Central memory CD4-positive, alpha-beta T cell (primary cell): ENCODE measurements around the gene LAMTOR5.
"Not testable (repeated sequence)": the region's sequence is repeated elsewhere in the genome, so short reads cannot be mapped to it uniquely, and the experiment has no call there.

Experiments
- DNase-seq: peaks from one replicate; pipeline ENCODE4 v3.0.0; 2022
- total RNA-seq, 3 experiments: gene quantifications; one replicate each; lab custom pipeline; 2026; lab: John Stamatoyannopoulos, UW

Gene LAMTOR5
- total RNA-seq: 29.9 to 58.9 (median 41.9) reads per million in 3 experiments

DNA sequence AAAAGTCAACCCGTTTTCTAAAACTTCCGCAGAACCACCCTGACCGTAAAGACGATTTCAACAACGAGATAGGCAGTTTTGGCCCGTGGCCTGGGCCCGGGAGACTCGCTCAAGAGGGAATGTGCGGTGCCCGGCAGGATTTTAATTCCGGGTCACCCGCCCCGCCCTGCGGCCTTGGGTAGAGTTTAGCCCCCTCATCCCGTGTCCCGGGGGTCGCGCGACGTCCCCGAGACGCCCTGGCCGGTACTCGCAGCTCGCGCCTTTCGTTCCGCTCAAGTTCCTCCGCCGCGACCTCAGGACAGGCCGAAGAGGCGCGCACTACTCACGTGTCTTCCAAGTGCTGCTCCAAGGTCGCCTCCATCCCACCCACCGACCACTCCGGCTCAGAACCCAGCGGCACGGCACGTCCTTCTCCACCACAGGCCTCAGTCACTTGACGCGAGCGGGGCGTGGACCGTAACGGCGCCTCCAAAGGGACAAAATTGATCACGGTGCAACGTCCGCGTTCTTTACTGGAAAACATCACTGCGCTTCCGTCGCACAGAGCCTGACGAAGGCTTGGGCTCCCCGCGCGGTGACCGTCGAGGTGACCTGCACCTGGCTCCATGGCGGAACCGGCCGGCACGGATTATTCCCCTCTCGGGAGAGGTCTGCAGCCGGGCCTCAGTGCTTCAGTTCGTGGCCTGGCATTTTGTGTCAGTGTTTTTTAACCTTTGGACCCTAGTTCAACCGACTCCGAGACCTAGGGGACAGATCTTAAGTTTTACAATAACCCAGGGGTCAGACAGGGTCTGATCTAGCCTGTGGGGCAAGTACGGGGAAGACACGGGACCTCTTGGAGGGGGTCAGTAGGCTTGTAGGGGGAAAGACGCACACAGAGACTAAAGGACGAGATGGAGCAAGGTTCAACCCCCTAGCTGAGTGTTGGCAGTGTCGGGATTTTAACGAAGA lies at the start of gene LAMTOR5:
Gene LAMTOR5 (minus strand): TSS at position 435 of the 951 bp plus-strand sequence. CDS start 74 bp downstream, at position 361.
- peak; percentile 88 for DNase-seq

DNA sequence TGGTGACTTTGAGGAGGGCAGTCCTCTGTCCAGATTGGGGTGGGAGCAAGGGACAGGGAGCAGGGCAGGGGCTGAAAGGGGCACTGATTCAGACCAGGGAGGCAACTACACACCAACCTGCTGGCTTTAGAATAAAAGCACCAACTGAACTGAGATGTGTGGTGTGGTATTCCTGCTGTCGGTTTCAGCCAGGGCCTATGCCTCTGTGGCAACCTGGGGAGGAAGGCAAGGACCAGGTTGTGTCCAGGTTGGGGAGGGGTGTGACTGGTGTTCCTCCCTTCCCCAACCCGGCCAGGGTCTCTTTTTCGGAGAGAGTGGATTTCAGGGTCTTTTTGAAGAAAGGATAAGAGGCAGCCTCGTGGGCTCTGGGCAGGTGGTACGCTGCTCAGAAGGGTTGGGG lies 49.7 kb upstream of the LAMTOR5 start:
- DNase-seq: no peak

DNA sequence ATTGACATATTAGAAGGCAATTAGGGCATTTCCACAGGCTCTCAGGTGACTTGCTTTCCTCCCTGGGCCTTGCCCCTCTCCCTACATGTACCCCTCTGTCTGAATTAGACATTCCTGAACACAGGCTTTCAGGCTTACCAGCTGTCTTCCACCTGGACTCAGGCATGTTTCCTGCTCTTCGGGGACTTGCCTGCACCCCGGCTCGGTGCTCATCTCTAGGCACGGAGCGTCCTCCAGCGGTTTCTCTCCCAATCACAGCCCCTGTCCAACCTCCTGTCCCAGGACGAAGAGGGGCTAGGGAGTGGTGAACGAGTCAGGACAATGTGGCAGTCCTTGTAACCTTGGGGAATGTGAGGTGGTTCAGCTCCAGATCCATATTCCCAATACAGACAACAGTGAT lies 47.7 kb upstream of the LAMTOR5 start:
- no peak for DNase-seq

DNA sequence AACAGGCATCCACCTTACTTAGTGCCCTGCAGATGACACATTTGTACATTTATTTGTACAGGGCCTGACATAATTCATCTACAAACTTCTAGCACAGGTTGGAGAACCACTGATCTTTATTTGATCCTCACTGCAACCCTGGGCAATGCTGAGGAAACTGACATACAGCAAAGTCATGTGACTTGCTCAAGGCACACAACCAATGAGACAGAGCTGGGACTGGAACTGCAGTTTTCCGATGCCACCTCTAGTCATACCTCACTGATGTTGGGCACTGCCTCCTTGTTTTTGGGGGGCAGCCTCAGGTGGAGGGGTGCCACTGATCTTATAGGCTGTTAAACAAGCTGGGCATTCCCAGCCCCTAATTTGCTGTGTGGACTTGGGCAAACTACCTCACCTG lies 46.8 kb upstream of the LAMTOR5 start:
- no peak for DNase-seq

DNA sequence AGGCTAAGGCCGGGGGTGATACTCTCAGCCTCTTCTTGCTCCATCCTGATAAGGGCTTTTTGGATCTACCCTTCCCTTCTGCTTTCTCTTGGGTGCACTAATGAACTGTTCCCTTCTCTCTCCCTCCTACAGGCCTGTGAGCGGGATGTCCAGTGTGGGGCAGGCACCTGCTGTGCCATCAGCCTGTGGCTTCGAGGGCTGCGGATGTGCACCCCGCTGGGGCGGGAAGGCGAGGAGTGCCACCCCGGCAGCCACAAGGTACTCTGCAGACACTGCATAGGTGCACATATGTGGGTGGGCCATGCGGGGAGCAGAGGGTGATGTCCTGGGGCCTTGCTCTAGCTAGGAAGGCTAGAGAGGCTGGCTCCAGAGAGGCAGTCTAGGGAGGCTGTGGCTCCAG lies 46.3 kb upstream of the LAMTOR5 start:
- no peak for DNase-seq

DNA sequence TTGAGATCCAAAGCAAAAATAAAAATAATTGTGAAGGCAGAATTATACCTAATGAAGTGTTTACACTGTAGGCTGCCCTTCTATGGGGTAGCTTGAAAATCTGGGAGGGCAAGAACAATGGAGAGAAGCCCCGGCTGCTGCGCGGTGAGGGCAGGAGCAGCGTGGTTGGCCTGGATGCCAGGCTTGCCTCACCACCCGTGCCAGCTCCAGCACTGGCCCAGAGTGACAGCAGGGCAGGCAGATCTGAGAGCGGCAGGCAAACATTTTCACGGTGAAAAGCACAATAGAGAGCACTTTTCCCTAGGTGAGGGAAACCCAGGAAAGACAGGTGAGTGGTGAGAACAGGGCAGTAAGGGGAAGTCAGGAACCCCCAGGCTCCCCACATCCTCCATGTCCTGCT lies 44.8 kb upstream of the LAMTOR5 start:
- DNase-seq: no peak

DNA sequence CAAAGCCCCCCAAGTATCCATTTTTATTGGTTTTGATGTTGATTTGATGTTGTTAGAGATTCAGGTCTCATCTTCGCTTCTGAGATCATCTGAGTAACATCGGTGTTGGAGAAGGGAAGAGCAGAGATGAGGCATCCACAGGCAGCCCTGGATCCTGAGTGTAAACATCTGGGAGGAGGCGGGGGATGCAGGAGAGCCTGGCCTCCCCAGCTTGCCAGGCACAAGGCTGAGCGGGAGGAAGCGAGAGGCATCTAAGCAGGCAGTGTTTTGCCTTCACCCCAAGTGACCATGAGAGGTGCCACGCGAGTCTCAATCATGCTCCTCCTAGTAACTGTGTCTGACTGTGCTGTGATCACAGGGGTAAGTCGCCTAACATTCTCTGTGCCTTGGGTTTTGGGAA lies 43.4 kb upstream of the LAMTOR5 start, which contains the start of gene PROK1:
Gene PROK1 (plus strand): TSS at position 221 of the 400 bp plus-strand sequence. CDS start 68 bp downstream, at position 289.
- no peak for DNase-seq

DNA sequence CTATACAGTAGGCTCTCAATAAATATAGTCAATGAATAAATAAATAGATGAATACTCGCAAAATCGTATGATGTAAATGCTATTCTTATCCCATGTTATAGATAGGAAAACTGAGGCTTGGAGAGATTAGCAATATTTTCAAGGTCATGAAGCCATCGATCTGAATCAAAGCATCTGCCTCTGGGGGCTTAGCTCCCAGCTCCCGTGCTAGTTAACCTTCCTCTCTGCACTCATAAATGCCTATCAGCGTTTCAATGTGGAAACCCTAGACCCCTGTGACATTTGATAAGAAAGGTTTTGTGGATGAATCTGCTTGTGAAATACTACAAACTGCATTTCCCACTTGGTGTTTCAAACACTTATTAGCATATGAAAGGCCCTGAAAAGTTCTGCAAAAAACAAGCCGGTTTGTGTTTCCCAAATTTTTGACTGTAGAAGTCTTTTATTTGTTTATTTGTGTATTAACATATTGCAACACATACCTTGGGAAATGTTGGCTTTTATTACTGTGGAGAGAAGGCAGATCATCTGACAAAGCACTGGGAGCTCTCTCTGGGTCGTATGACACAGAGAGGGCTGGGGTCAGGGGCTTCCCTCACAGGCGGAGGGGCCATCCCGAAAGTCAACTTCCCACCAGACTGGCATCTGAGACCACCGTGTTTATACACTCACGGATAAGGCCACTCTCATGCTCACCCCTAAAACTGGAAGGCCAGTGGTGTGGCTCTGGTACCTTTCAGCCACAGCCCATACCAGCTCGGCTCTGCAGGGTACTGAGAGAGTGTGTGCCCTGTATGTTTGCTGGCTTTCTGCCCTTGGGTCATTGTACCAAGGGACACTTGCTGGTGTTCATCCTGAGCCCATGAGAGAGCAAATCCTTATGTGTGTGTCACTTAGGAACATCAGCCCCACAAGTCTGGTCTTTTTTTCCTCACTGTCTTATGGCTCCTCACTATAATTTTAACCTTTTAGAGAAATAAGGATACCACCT lies 42.5 kb upstream of the LAMTOR5 start:
- no peak for DNase-seq

DNA sequence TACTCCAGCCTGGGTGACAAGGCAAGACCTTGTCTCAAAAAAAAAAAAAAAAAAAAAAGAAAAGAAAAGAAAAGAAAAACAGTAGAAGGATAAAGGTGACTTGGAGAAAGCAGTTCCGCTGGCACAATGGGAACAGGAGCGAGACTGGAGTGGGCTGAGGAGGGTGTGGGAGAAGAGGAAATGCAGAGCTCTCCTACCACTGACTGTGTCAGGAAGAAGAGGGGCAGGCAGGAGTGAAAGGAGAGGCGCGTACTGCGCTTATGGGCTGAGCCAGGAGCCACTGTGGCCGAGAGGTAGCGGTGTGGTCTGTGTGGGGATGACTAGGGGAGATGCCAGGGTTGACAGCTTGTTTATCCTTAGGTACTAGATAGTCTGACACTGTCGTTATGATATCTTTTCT lies 37.1 kb upstream of the LAMTOR5 start:
- no peak for DNase-seq

DNA sequence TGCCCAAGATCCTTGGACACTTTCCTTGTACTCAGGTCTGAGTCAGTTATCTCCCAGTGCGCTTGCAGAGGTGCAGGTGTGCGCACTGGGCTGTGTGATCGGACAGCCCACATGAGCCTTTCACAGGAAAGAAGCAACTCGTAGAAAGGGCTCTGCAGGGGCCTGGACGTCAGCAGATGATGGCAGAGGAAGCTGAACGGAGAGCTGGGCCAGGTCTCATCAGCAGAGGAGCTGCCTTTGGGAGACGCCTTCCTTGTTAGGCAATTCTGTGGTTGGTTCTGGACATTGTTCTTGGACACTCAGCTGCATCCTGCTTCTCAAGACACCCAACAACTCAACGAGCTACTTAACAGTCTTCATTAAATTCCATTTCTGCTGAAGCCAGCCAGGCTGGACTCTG lies 36.0 kb upstream of the LAMTOR5 start:
- no peak for DNase-seq

DNA sequence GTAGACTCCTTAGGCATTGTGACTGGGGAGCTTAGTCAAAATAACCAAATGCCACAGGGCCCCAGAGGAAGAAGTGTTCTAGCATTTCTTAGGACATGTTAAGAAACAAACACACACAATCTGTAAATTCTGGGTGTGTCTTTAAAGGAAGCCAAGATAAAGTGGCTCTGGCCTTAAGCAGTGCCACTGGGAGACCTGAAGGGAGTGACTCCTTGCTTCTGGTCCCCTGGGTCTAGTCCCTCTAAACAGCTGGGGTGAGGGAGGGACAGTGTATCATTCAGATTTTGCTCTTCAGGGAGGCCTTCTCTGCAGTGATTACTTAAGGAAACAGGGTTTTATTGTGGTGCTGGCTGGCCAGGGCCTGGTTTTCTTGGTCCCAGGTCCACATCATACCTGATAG lies 34.4 kb upstream of the LAMTOR5 start:
- no peak for DNase-seq

DNA sequence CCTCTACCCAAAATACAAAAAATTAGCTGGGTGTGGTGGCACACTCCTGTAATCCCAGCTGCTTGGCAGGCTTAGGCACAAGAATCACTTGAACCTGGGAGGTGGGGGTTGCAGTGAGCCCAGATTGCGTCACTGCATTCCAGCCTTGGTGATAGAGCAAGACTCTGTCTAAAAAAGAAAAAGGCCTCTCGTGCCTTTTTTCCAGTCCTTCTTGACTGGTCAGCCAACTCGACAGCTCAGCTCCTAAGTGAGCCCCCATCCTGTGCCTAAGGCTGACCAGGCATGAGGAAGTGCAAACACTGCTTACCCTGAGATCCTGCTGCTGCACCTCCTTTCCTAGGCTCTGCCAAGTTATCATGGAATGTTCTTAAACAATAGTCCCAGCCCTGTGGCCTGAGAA lies 33.4 kb upstream of the LAMTOR5 start:
- no peak for DNase-seq

DNA sequence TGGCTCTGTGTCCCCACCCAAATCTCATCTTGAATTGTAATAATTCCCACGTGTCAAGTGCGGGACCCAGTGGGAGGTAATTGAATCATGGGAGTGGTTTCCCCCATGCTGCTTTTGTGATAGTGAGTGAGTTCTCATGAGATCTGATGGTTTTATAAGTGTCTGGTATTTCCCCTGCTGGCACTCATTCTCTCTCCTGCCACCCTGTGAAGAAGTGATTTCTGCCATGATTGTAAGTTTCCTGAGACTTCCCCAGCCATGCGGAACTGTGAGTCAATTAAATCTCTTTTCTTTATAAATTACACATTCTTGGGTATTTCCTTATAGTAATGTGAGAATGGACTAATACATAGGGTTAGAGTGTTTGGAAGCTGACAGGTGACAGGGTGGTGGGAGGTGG lies 32.4 kb upstream of the LAMTOR5 start:
- not testable (repeated sequence) for DNase-seq

DNA sequence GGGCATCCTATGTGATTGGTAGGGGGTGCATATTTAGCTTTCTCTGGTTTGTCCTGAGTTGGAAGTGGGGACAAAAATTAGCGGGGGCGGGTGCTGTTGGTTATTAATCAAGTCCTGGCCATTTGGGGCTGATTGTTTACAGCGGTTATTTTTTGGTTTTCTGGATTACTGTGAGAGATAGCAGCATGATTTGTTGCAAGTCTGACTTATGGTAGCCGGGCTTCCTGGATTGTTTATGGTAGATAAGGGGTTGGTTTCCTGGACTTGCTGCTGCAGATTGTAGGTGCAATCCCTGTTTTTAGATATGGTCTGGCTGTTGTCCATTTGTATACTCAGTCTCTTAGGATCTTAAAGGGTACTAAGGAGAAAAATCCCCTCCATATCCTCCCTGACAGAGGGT lies 31.4 kb upstream of the LAMTOR5 start:
- no peak for DNase-seq

DNA sequence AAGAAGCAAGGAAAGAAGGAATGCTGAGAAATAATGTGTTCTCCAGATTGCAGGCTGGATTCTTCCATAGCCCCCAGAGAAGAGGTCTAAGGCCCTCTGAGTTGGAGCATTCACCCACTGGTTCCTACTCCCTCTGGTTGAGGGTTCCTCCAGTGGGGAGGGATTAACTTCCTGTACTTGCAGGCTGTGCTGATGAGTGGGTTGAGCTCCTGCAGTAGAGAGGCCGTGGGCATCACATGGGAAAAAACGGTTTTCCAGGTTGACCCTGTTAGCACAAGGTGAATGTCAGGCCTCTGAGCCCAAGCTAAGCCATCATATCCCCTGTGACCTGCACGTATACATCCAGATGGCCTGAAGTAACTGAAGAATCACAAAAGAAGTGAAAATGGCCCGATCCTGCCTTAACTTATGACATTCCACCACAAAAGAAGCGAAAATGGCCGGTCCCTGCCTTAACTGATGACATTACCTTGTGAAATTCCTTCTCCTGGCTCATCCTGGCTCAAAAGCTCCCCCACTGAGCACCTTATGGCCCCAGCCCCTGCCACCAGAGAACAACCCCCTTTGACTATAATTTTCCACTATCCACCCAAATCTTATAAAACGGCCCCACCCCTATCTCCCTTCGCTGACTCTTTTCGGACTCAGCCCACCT lies 30.3 kb upstream of the LAMTOR5 start:
- not testable (repeated sequence) for DNase-seq

DNA sequence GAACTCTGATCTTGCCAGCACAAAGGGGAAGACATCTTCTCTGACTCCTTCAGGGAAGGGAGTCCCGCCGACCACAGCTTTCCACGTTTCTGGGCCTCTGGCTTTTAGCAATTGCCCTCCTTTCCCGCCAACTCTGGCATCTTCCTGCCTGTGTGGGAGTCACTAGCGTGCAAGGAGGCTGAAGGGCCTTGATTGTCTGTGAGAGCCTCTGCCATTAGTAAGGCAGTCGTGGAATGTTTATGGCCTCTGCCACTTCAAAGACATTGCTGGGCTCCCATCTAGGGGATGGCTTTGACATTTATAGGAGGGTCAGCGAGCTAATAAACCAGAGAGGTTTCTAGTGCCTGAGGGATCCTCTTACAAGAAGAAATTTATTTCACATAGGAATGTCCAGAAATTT lies 29.1 kb upstream of the LAMTOR5 start:
- no peak for DNase-seq

DNA sequence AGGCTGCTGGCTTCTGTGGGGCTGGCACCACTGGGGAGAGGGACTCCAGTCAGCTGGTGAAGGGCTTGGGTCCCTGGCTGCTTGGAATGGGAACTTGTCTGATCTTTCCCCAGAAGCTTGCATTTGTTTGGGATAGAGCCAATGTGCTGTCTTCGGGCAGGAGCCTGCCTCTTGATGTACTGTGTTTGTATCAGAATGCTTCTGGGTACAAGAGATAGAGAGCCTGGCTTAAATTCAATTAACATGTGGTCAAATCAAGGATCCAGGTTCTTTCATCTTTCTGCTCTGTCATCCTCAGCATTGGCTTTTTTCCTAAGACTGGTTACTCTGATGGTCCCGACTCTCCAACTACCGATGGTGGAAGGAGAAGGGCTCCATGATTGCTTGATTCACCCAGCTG lies 27.5 kb upstream of the LAMTOR5 start:
- DNase-seq: no peak

DNA sequence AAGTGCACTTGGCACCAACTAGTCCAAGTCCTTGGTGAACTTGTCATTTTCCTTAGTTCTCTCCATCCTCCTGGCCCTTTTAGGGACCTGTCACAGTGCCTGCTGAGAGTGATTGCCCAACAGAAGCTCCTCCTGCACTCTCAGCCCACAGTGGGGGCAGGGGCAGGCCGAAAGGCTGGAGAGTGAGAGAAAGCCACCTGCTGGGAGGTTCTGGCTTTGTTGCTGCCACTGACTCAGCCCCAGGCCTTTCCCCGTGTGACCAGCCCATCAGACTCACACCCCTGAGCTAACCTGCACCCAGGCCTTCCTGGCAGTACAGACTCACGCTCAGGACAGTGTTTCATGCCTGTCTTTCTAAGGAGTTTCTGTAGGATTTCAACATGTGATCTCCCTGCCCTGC lies 26.3 kb upstream of the LAMTOR5 start:
- DNase-seq: no peak

DNA sequence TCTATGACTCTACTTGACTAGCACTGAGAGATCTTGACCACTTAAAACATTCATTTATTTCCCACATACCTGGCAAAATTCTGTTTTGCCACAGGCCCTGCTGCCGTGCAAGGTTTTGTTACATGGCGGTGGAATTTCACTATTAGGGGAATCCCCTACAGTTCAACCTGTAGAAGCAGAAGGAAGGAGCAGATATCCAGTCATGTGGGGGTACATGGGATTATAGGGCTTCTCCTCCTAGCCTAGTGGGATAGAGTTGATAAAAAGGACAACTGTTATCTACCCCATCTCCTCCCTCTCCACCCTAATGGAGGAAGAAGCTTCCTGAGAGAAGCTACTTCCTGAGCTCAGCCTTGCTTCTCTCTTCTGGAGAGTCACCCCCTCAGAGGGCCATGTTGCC lies 25.7 kb upstream of the LAMTOR5 start:
- no peak for DNase-seq

DNA sequence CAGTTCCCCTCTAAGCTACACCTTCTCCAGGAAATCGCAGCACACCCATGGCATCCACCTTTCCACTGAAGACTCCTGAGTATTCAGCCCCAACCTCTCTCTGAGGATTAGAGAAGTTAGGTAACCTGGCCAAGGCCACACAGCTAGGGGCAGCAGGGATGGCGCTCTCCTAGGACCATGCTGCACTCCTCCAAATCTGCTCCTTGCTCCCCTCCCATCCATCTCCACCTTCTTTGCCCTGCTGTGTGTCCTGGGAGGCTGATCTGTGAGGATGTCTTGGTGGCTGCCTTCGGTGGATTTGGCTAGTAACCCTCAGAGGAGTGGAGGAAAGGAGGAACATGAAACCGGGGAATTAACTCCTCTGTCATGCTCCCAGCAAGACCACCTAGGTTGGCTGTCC lies 23.4 kb upstream of the LAMTOR5 start:
- no peak for DNase-seq

DNA sequence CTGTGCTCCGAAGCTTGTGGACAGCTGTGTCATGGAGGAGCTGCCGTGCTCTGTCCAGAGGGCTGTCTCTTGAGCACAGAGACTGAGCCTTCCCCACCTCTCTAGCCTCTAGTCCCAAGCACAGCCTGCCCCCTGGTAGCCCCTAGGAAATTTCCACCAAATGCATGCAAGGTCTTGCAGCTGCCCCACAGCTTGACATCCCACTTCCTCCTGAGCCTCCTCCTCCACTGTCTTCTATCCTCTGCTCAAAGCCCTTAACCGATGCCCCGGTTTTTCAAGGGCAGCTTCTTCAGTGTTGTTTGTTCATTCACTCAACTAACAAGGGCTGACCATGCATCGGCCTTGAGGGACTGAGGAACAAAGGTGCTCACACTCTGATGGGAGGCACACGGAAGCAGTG lies 22.9 kb upstream of the LAMTOR5 start:
- DNase-seq: no peak

DNA sequence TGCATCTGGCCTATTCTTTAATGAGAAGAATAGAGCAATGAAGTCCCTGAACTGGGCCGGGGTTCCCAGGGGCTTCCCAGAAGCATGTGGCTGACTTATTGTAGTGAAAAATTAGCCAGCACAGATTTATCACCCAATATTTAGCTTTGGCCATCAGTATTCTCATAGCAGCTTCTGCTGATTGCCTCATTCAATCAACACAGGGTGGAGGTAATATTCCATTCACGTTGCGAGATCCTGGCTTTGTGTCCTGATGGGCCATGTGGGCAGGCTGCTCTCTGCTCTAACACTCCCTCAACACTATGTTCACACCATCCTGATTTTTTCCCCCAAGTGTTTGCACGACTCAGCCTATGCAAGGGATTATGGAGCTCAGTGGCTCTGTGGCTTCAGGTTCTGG lies 21.5 kb upstream of the LAMTOR5 start:
- DNase-seq: no peak

DNA sequence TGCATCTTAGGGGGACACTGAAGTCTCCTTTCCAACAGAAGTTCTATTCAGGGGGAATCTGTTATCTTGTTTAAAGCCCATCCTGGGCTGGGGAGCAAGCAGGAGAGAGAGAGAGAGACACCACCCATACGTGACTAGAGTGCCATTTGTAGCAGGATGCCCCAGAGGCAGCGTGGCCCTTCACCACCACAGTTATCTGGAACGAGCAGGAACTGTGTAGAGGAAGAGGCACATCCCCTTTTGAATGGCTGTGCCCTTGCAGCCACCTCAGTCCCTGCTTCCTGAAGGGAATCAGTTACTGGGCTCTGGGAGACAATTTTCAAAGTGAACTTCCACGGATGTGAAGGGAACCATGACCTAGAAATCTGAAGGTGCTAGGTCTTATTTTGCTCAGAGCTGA lies 19.4 kb upstream of the LAMTOR5 start:
- no peak for DNase-seq
